Neural cell (in vitro differentiated cells): ENCODE data around the gene ADAP1.

Source experiments
- CTCF ChIP-seq: fragments of 450-650 bp; IDR thresholded peaks from 2 replicates; pipeline ENCODE4 v1.5.1; 2014; ENCODE audit warnings: antibody characterized with exemption, mild to moderate bottlenecking, moderate library complexity; ENCODE audit not compliant: poor library complexity, severe bottlenecking
- EP300 ChIP-seq: fragments of 450-650 bp; conservative IDR thresholded peaks from 2 replicates; pipeline ENCODE4 v1.6.1; 2014; ENCODE audit warnings: antibody characterized with exemption, mild to moderate bottlenecking, moderate library complexity; ENCODE audit not compliant: poor library complexity, severe bottlenecking
- EZH2 ChIP-seq: fragments of 200-600, 300-800 bp; shearing (Covaris generic), sonication (generic); IDR thresholded peaks from 2 replicates; pipeline ENCODE4 v1.6.1; 2014; ENCODE audit warnings: antibody characterized with exemption, low read length, borderline replicate concordance, mild to moderate bottlenecking; ENCODE audit not compliant: insufficient read depth, poor library complexity, severe bottlenecking
- MXI1 ChIP-seq: fragments of 450-650 bp; conservative IDR thresholded peaks from 2 replicates; pipeline ENCODE4 v1.6.1; 2014; ENCODE audit warnings: antibody characterized with exemption, mild to moderate bottlenecking; ENCODE audit not compliant: poor library complexity, severe bottlenecking
- POLR2AphosphoS5 ChIP-seq: IDR thresholded peaks from 2 replicates; pipeline ENCODE4 v1.6.1; 2012
- RAD21 ChIP-seq: fragments of 450-650 bp; conservative IDR thresholded peaks from 2 replicates; pipeline ENCODE4 v1.6.1; 2014; ENCODE audit warnings: antibody characterized with exemption, mild to moderate bottlenecking, moderate library complexity
- REST ChIP-seq: IDR thresholded peaks from 2 replicates; pipeline ENCODE4 v1.6.1; 2012; ENCODE audit warnings: borderline replicate concordance
- TAF1 ChIP-seq: IDR thresholded peaks from 2 replicates; pipeline ENCODE4 v1.6.1; 2012; ENCODE audit warnings: low read depth

GRCh38 chr7:854118-854775, 100.2 kb downstream of the ADAP1 start:
- TF ChIP-seq CTCF (no peak), EP300 (no peak), REST (no peak), TAF1 (no peak), POLR2AphosphoS5 (no peak), EZH2 (no peak), MXI1 (no peak), RAD21 (no peak)
